Epithelial cell of esophagus (primary cell): ENCODE data around the gene KIF16B.

Experiments used
- DNase-seq: peaks from one replicate; pipeline ENCODE4 v3.0.0; 2010; ENCODE audit warnings: low read depth
- H3K4me3 ChIP-seq: 2 replicates; pipeline ENCODE4 v1.5.1; 2011; ENCODE audit warnings: mild to moderate bottlenecking, low read length, control low read depth
- CTCF ChIP-seq: IDR thresholded peaks from 2 replicates; pipeline ENCODE4 v1.5.1; 2011; ENCODE audit warnings: low read depth, mild to moderate bottlenecking, low read length, control low read depth, inconsistent platforms; ENCODE audit not compliant: insufficient read depth; ENCODE audit errors: missing control alignments

Gene KIF16B, protein sequence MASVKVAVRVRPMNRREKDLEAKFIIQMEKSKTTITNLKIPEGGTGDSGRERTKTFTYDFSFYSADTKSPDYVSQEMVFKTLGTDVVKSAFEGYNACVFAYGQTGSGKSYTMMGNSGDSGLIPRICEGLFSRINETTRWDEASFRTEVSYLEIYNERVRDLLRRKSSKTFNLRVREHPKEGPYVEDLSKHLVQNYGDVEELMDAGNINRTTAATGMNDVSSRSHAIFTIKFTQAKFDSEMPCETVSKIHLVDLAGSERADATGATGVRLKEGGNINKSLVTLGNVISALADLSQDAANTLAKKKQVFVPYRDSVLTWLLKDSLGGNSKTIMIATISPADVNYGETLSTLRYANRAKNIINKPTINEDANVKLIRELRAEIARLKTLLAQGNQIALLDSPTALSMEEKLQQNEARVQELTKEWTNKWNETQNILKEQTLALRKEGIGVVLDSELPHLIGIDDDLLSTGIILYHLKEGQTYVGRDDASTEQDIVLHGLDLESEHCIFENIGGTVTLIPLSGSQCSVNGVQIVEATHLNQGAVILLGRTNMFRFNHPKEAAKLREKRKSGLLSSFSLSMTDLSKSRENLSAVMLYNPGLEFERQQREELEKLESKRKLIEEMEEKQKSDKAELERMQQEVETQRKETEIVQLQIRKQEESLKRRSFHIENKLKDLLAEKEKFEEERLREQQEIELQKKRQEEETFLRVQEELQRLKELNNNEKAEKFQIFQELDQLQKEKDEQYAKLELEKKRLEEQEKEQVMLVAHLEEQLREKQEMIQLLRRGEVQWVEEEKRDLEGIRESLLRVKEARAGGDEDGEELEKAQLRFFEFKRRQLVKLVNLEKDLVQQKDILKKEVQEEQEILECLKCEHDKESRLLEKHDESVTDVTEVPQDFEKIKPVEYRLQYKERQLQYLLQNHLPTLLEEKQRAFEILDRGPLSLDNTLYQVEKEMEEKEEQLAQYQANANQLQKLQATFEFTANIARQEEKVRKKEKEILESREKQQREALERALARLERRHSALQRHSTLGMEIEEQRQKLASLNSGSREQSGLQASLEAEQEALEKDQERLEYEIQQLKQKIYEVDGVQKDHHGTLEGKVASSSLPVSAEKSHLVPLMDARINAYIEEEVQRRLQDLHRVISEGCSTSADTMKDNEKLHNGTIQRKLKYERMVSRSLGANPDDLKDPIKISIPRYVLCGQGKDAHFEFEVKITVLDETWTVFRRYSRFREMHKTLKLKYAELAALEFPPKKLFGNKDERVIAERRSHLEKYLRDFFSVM (N-terminal part only)

GRCh38 chr20:16573001-16573965, at the start of gene KIF16B:
Gene KIF16B (minus strand): TSS chr20:16573448. CDS start chr20:16573275, 173 bp downstream.
- peak; percentile 95 for DNase-seq
- H3K4me3 ChIP-seq = peak within 1 kb of the TSS; percentile 84
- no peak for TF ChIP-seq CTCF

DNA sequence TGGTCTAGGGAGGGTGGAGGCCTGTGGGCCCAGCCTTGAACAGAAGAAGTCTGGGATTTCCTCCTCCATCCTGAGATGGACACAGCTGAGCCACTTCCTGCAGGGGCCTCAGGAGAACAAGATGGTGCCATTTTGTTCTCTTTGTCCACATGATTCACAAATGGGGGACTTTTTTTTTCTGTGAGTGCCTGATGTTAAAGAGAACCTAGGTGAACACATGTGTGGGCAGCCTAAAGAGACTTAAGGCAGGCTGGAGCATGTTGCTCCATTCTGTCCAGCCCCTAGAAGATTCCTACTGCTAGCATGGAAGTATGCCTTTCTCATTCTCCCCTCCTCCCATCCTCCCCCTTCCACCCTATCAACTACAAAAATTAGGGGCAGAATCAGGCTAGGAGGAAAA, 49.3 kb upstream of the KIF16B start:
- peak; percentile 37 for DNase-seq
- TF ChIP-seq CTCF = no peak
- H3K4me3 ChIP-seq = no peak overlapping the region

DNA sequence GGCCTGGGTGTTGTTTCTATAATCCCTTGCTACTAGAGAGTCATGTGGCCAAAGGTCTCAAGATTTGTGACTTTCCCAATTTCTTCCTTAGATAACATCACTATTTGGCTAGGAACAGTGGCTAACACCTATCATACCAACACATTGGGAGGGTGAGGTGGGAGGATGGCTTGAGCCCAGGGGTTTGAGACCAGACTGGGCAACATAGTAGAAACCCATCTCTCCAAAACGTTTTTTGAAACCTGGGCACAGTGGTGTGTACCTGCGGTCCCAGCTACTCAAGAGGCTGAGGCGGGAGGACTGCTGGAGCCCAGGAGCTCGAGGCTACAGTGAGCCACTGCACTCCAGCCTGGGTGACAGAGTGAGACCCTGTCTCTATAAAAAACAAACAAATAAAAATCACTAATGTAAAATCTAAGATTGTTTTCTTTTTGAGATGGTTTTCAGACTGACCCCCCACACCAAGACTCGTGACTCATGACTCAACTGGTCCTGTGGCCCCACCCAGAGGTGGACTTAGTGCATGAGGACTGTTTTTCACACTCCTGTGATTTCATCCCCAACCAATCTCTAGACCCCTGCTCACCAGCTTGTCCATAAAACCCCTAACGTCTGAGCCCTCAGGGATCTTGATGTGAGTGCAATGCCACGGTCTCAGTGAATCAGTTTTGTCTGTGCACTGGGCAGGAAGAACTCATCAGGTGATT, 48.3 kb upstream of the KIF16B start:
- TF ChIP-seq CTCF = no peak
- H3K4me3 ChIP-seq = no peak overlapping the region
- no peak for DNase-seq

DNA sequence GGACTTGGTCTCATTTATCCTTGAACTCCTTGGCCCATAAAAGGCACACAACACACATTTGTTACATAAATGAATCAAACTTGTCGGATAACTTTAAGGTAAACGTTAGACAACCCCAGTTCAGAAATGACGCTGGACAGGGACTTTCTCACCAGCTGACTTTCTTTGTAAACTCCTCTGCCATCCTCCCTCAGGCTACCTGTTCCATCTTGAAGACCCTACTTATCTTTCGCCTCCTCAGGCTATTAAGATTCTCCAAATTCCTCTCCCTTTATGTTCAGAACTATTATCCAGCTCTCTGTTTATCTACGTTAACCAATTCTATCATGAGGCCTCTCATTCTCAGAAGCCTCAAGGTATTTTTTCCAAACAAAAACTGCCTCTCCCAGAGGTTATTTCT, 47.7 kb upstream of the KIF16B start:
- TF ChIP-seq CTCF = no peak
- no peak for DNase-seq
- no peak overlapping the region for H3K4me3 ChIP-seq

GRCh38 chr20:16619953-16620352, 46.7 kb upstream of the KIF16B start:
- no peak for TF ChIP-seq CTCF
- no peak overlapping the region for H3K4me3 ChIP-seq

More at GRCh38 chr20:16619953-16620352, 46.7 kb upstream of the KIF16B start:
- no peak for DNase-seq
